Esophagus squamous epithelium (tissue), 4 donors: ENCODE data around the gene FCRL5.

Experiments
- CTCF ChIP-seq, 6 experiments: fragments of 450-650 bp in 4 of 6; fragments of 200-600 bp in 2 of 6; sonication (generic) in 2 of 6; IDR thresholded peaks; one replicate each; pipeline ENCODE4 v1.5.1; 2016 to 2019; ENCODE audit warnings: antibody characterized with exemption in 6 of 6, mild to moderate bottlenecking in 4 of 6, moderate library complexity in 4 of 6
- POLR2A ChIP-seq, 4 donors: fragments of 450-650 bp; IDR thresholded peaks; one replicate each; pipeline ENCODE4 v1.6.1; 2017; ENCODE audit warnings: antibody characterized with exemption in 4 of 4, mild to moderate bottlenecking in 4 of 4, moderate library complexity in 3 of 4

GRCh38 chr1:157477419-157477818, 74.9 kb downstream of the FCRL5 start:
- TF ChIP-seq CTCF (IDR thresholded peaks at IDR 0.05) = no peak
- TF ChIP-seq POLR2A (IDR thresholded peaks at IDR 0.05) = no peak
